GM18508 (cell line): Measurements from ENCODE around the gene SDE2.
"Not testable (repeated sequence)": the region's sequence is repeated elsewhere in the genome, so short reads cannot be mapped to it uniquely, and the experiment has no call there.

Experiments used
- ATAC-seq: cut with Tn5 transposase; IDR thresholded peaks from one replicate; pipeline ENCODE4 v1.9.1; 2021; ENCODE audit warnings: moderate number of reproducible peaks; ENCODE audit not compliant: insufficient read depth, unreplicated experiment

The SDE2 gene

DNA sequence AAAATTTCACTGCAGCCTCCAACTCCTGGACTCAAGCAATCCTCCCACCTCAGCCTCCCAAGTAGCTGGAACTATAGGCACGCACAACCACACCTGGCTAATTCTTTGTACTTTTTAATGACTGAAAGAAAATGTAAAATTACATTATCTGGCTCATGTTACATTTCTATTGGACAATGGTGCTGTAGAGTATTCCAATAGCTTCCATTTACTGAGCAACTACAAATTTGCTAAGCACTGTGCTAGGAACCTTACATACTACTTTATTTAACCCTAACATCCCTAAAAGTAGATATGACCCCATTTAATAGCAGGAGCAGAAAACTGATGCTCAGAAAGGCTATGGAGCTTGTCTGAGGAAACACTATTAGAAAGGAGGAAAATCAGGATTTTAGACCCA is 19.7 kb downstream of the SDE2 start:
- ATAC-seq: no peak

DNA sequence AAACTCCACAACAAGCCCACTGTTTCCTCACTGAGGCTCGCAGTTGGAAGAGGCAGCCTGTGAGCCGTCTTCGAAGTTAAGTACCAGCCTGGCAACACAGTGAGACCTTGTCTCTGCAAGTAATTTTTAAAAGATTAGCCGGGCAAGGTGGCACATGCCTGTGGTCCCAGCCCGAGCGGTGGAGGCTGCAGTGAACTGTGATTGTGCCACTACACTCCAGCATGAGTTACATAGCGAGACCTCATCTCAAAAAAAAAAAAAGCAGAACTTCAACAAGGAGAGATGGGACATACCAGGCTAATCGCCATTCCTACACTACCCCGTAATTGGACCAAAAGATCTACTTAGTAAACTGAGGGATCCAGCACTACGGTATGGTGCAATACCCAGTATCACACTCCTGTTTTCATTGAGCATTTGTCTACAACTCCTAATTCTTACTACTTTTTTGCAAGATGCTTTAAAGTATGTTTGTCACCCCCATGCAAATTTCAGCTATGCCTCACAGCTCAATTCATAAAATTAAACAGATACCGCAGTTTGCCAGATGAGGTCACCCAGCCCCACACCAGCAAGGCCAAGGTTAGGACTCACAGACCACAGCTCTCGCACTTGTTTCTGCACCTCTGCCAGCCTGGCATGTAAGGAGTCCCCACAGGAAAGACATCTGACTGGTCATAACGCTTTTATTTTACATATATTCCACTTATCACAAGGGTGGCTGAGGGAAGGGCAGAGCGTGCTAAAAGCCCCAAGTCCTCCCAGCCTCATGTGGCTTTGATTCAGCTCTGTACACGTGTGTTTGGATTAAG is 21.0 kb downstream of the SDE2 start:
- ATAC-seq: no peak

GRCh38 chr1:225975146-225975545 is 24.0 kb downstream of the SDE2 start:
- not testable (repeated sequence) for ATAC-seq

- no peak for ATAC-seq
These were observed 24.7 kb downstream of the SDE2 start for GRCh38 chr1:225974454-225974853.

GRCh38 chr1:225973158-225973557 is 26.0 kb downstream of the SDE2 start:
- ATAC-seq: no peak

DNA sequence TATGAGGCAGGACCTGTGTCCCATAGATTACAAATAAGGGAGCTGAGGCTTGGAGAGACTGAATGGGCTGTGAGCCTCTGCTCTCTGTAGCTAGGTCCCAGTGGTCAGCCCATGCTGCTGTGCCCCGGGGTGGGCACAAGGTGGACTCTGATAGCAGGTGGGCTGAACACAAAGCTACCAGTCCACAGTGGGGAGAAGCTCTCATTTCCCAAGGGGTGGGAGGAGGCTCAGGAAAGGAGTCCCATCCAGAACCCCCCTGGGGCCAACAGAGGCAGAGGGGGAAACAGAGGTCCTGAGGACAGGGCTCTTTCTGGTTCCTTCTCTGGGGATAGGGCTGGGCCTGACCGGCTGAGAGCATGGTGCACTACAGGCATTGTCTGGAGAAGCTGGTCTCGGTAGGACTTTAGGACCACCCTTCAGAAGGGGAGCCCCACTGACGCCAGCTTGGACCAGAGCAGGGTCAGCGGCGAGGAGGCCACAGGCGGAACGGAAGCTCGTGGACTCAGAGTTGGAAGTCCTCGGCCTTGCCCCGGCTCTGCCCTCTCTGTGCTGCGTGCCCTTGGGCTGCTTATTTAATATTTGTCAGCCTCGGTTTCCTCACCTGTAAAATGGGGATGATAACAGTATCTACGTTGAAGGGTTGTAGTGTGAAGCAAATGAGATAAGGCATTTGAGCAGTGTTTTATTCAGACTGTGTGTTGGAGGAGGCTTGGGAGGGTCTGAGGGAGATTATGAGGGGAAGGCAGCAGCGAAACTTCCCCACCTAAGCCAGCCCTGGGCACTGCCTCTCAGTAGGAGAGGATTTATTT is 26.6 kb downstream of the SDE2 start:
- ATAC-seq: no peak

- ATAC-seq: not testable (repeated sequence)
These were observed 28.5 kb downstream of the SDE2 start for GRCh38 chr1:225970592-225971157.

DNA sequence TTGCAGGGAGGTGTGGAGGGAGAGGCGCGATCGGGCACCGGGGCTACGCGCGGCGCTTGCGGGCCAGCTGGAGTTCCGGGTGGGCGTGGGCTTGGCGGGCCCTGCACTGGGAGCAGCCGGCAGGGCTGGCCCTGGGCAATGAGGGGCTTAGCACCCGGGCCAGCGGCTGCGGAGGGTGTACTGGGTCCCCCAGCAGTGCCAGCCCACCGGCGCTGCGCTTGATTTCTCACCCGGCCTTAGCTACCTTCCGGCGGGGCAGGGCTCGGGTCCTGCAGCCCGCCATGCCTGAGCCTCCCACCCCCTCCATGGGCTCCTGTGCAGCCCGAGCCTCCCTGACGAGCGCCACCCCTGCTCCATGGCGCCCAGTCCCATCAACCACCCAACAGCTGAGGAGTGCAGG is 29.4 kb downstream of the SDE2 start:
- not testable (repeated sequence) for ATAC-seq

GRCh38 chr1:225965231-225965630 is 33.9 kb downstream of the SDE2 start:
- ATAC-seq: no peak

DNA sequence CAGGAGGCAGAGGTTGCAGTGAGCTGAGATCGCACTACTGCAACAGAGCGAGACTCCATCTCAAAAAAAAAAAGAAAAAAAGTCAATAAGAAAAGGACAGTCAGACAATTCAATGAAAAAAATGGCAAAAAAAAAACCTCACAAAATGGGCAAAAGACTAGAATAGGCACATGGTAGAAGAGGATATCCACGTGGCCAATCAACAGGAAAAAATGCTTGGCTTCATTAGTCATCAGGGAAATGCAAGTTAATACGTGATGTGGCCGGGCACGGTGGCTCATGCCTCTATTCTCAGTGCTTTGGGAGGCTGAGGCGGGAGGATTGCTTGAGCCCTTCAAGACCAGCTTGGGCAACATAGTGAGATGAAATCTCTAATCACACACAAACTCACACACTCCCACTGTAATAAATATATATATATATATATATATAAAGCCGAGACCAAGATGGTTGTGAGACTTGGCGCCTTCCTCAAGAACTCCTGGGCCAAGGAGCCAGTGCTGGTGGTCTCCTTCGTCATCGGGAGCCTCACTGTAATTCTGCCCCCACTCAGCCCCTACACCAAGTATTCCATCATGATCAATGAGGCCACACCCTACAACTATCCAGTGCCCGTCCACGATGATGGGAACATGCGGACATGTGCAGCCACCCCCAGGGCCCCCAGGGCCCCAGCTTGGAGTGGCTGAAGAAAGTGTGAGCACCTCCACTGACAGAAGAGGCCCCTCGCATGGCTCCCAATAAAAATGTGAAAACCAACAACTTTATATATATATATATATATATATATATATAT is 35.2 kb downstream of the SDE2 start:
- ATAC-seq: no peak

DNA sequence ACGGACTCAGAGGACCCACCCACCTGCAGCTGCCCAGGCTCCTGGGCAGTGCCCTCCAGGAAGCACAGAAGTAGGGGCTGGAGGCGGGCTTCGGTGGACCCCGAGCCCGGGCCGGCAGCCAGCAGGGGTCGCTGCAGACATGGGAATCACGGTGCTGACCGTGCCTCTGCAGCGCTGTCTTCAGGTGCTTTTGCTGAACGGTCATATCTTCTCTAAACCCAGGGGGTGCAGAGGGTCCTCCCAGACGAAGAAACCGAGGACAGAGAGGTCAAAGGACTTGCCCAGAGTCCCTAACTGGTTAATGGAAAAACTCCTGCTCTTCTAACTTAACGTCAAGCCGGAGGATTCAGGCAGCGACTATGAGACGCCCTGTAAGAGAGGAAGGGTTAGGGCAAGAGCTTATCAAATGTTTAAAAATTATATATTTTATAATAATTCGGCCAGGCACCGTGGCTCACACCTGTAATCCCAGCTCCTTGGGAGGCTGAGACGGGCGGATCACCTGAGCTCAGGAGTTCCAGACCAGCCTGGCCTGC is 36.6 kb downstream of the SDE2 start:
- no peak for ATAC-seq

DNA sequence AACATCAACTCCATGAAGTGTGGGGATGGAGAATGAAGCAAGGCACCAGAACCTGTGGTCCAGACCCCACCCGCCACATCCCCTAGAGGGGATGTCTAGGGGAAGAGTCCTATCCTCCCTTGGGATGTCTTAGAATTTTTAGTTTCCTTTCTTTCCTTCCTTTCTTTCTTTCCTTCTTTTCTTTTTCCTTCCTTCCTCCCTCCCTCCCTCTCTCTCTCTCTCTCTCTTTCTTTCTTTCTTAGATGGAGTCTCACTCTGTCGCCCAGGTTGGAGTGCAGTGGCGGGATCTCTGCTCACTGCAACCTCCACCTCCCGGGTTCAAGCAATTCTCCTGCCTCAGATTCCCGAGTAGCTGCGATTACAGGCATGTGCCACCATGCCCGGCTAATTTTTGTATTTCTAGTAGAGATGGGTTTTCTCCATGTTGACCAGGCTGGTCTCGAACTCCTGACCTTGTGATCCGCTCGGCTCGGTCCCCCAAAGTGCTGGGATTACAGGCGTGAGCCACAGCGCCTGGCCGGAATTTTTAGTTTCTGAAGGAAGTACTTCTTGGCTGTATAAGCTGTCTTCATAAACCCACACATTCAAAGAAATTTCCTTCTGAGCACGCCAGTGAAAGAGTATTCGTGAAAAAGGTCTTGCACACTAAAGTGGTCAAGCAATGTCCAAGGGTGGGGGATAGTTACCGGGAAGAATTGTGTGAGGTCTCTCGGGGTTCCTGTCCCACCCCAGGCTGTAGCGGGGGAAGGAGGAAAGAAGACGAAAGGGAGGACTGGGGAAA is 37.3 kb downstream of the SDE2 start:
- ATAC-seq: no peak

DNA sequence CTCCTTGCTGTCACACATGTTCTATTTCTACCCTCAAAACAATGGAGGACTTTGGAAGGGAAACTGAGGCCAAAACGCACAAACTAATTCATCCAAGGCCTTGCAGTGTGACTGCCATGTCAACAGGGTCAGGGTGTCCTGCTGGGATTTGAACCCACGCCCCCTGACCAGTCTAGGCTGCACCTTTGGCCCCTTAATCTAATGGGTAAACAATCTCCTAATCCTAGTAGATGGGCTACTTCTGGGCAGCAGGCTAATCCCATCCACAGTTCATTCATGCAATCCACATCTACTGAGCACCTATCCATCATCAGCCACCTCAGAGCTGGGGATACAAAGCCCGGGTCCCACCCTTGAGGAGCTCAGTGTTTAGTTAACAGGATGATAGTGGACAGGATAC is 41.1 kb downstream of the SDE2 start:
- ATAC-seq: no peak

- ATAC-seq: no peak
These were observed 44.4 kb downstream of the SDE2 start for GRCh38 chr1:225954753-225955152.

DNA sequence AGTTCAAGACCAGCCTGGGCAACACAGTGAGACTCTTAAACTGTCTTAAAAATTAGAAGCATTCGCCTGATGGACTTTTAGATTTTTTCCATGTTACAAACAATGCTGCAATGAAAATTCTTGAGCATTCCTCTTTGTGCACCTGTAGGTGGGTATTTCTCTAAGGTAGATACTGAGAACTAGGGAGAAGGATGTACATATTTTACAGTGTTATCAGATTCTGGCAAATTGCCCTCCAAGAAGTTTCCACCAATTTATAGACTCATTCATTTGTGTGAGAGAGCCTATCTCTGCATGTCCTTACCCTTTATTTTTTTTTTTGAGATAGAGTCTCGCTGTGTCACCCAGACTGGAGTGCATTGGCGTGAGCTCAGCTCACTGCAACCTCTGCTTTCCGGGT is 45.8 kb downstream of the SDE2 start:
- no peak for ATAC-seq

- no peak for ATAC-seq
These were observed 48.1 kb downstream of the SDE2 start for GRCh38 chr1:225950905-225951497.

GRCh38 chr1:225949041-225949440 is 50.1 kb downstream of the SDE2 start:
- ATAC-seq: no peak

GRCh38 chr1:225946803-225947202 is 52.3 kb downstream of the SDE2 start:
- ATAC-seq: no peak

- ATAC-seq: no peak
These were observed 53.0 kb downstream of the SDE2 start for GRCh38 chr1:225946082-225946620.
